GM12872 (cell line): Measurements from ENCODE around the gene SPPL2B.

ENCODE experiments used
- TF ChIP-seq, protein P1 (sequence below): IDR thresholded peaks from 3 replicates; pipeline ENCODE4 v1.5.1; 2011; ENCODE audit warnings: low read depth, mild to moderate bottlenecking, low read length, moderate library complexity; ENCODE audit not compliant: insufficient read depth

The SPPL2B gene

GRCh38 chr19:2329149-2329478, 630 bp downstream of the SPPL2B start:
- TF ChIP-seq, protein P1, sequence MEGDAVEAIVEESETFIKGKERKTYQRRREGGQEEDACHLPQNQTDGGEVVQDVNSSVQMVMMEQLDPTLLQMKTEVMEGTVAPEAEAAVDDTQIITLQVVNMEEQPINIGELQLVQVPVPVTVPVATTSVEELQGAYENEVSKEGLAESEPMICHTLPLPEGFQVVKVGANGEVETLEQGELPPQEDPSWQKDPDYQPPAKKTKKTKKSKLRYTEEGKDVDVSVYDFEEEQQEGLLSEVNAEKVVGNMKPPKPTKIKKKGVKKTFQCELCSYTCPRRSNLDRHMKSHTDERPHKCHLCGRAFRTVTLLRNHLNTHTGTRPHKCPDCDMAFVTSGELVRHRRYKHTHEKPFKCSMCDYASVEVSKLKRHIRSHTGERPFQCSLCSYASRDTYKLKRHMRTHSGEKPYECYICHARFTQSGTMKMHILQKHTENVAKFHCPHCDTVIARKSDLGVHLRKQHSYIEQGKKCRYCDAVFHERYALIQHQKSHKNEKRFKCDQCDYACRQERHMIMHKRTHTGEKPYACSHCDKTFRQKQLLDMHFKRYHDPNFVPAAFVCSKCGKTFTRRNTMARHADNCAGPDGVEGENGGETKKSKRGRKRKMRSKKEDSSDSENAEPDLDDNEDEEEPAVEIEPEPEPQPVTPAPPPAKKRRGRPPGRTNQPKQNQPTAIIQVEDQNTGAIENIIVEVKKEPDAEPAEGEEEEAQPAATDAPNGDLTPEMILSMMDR: no peak

GRCh38 chr19:2329501-2329916, 1.0 kb downstream of the SPPL2B start:
- TF ChIP-seq, protein P1: no peak

DNA sequence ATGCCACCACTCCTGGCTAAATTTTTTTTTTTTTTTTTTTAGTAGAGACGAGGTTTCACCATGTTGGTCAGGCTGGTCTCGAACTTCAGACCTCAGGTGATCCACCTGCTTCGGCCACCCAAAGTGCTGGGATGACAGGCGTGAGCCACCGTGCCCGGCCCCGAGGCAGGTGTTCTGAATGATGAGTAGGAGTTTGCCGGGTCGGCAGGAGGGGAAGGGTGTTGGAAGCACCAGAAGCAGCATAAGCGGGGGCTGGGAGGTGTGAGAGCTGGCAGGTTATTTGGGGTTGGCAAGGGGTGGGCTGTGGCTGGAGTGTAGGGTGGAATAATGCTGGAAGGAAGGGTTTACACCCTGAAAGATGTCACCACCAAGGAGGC, 1.8 kb downstream of the SPPL2B start:
- TF ChIP-seq, protein P1: no peak

- TF ChIP-seq, protein P1: no peak
Measured at GRCh38 chr19:2330632-2331284, 2.3 kb downstream of the SPPL2B start.

GRCh38 chr19:2331601-2332246, 3.2 kb downstream of the SPPL2B start:
- TF ChIP-seq, protein P1: no peak

DNA sequence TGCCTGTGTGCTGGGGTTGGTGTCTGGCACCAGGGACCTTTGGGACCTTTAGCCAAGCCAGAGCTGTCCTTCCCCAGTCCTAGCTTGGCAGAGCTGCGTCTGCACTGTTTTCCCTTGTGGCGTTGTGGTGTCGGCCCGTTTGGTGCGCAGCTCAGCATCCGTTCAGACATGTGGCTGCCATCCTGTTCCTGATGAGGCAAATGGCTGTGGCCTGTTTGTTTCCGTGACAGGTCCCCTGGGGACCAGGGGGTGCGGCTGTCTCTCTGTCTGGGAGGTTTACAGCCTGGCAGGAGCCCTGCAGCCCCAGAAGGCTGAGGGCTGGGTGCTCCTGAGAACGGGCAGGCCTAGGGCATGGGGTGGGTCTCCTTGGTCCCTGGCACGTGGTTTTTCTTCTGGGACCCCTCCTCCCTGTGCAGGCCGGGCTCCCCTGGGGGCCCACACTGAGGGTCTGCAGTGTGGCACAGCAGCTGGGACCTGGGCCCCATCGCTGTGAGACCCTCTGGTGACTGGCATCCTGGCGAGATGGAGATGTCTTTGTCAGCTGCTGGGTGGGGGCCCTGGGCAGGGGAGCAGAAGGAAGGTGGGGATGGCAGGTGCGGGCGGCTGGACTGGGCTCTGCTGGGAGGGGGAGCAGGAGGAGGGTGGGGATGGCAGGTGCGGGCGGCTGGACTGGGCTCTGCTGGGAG, 4.0 kb downstream of the SPPL2B start:
- TF ChIP-seq, protein P1: no peak

DNA sequence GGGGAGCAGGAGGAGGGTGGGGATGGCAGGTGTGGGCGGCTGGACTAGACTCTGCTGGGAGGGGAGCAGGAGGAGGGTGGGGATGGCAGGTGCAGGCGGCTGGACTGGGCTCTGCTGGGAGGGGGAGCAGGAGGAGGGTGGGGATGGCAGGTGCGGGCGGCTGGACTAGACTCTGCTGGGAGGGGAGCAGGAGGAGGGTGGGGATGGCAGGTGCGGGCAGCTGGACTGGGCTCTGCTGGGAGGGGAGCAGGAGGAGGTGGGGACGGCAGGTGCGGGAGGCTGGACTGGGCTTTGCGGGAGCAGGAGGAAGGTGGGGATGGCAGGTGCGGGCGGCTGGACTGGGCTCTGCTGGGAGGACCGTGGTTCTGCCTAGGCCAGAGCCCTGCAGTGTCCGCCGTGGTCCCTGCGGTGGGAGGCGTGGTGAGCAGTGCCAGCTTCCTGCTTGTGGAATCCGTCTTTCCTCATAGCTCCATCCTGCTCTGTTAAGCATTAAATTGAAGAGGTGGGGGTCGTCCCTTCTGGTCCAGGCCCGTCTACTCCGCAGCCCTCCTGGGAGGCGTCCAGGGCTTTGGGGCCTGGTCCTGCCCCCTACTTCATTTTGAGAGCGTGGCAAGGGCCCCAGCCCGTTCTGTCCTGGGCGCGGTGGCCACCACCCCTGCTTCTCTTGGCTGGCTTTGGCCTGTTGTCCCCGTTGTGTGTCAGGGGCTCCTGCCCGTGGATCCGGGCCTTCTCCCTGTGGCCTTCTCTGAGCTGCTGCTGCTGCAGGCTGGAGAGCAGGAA, 4.7 kb downstream of the SPPL2B start:
- TF ChIP-seq, protein P1: no peak
